Measurements from ENCODE around the gene C5orf47.

C5orf47 gene

GRCh38 chr5:173953528-173954090 is 35.4 kb upstream of the C5orf47 start:
- H3K9me3 ChIP-seq (ENCODE audit: insufficient read depth, low read depth, low read length) = no peaks in the 10 kb centered on the region
- no peak overlapping the region for H3K9ac ChIP-seq (ENCODE audit: low read length)
- H3K4me2 ChIP-seq (ENCODE audit: low read length) = no peak overlapping the region
- no peak overlapping the region for H3K4ac ChIP-seq (ENCODE audit: low read depth, low read length)
- no peak overlapping the region for H4K12ac ChIP-seq (ENCODE audit: low read depth, low read length)
- DNase-seq = no peak
- H3K14ac ChIP-seq (ENCODE audit: low read length) = no peak overlapping the region
- H3K36me3 ChIP-seq (ENCODE audit: control insufficient read depth in 1 of 2, insufficient read depth in 2 of 2, low read length in 2 of 2) = peaks cover 9 to 28% of the 10 kb centered on the region in 2 experiments
- no peaks in the 10 kb centered on the region for H3K79me2 ChIP-seq (ENCODE audit: control insufficient read depth, insufficient read depth, low read length, poor library complexity)
- no peak overlapping the region for H2BK12ac ChIP-seq (ENCODE audit: low read length)
- H4K8ac ChIP-seq (ENCODE audit: low read depth, low read length) = no peak overlapping the region
- no peaks in the 10 kb centered on the region for H3K4me1 ChIP-seq (ENCODE audit: control insufficient read depth in 1 of 2, insufficient read depth in 2 of 2, low read length in 2 of 2)
- H2BK120ac ChIP-seq (ENCODE audit: insufficient read depth, low read length, poor library complexity) = no peak overlapping the region
- H3K4me3 ChIP-seq (ENCODE audit: low read depth, low read length) = no peak overlapping the region
- no peak overlapping the region for H2AFZ ChIP-seq (ENCODE audit: insufficient read depth, low read length, poor library complexity)
- no peak overlapping the region for H3K27ac ChIP-seq (ENCODE audit: low read depth, low read length)
- WGBS (ENCODE audit: extremely low coverage, insufficient coverage, insufficient read length) = 100% methylated on average over 1 of the region's 5 CpGs
- no peaks in the 10 kb centered on the region for H3K79me1 ChIP-seq (ENCODE audit: low read length)
- no peak overlapping the region for H3K18ac ChIP-seq (ENCODE audit: low read length)
- no peak overlapping the region for H3K23ac ChIP-seq (ENCODE audit: low read length)
- H3K27me3 ChIP-seq (ENCODE audit: insufficient read depth, low read length) = no peaks in the 10 kb centered on the region
- no peak overlapping the region for H2AK5ac ChIP-seq (ENCODE audit: low read length)
- no peak overlapping the region for H2BK5ac ChIP-seq (ENCODE audit: low read depth, low read length, poor library complexity)
- H4K91ac ChIP-seq (ENCODE audit: low read depth, low read length) = no peak overlapping the region

- no peak overlapping the region for H3K14ac ChIP-seq (ENCODE audit: low read length)
- H3K4ac ChIP-seq (ENCODE audit: low read depth, low read length) = no peak overlapping the region
- H3K79me1 ChIP-seq (ENCODE audit: low read length) = no peaks in the 10 kb centered on the region
- H2BK12ac ChIP-seq (ENCODE audit: low read length) = no peak overlapping the region
- H2AFZ ChIP-seq (ENCODE audit: insufficient read depth, low read length, poor library complexity) = no peak overlapping the region
- H3K4me1 ChIP-seq (ENCODE audit: control insufficient read depth in 1 of 2, insufficient read depth in 2 of 2, low read length in 2 of 2) = no peaks in the 10 kb centered on the region
- no peak overlapping the region for H4K8ac ChIP-seq (ENCODE audit: low read depth, low read length)
- H3K23ac ChIP-seq (ENCODE audit: low read length) = no peak overlapping the region
- no peak overlapping the region for H2BK120ac ChIP-seq (ENCODE audit: insufficient read depth, low read length, poor library complexity)
- no peak overlapping the region for H4K12ac ChIP-seq (ENCODE audit: low read depth, low read length)
- no peak overlapping the region for H3K18ac ChIP-seq (ENCODE audit: low read length)
- no peak overlapping the region for H3K4me2 ChIP-seq (ENCODE audit: low read length)
- H2AK5ac ChIP-seq (ENCODE audit: low read length) = no peak overlapping the region
- no peaks in the 10 kb centered on the region for H3K79me2 ChIP-seq (ENCODE audit: control insufficient read depth, insufficient read depth, low read length, poor library complexity)
- WGBS (ENCODE audit: extremely low coverage, insufficient coverage, insufficient read length) = no CpG with 5 or more reads among the region's 6 CpGs
- H3K27me3 ChIP-seq (ENCODE audit: insufficient read depth, low read length) = no peaks in the 10 kb centered on the region
- peaks cover 9 to 28% of the 10 kb centered on the region in 2 experiments for H3K36me3 ChIP-seq (ENCODE audit: control insufficient read depth in 1 of 2, insufficient read depth in 2 of 2, low read length in 2 of 2)
- no peaks in the 10 kb centered on the region for H3K9me3 ChIP-seq (ENCODE audit: insufficient read depth, low read depth, low read length)
- peak; percentile 5 to 14 for DNase-seq
- no peak overlapping the region for H2BK5ac ChIP-seq (ENCODE audit: low read depth, low read length, poor library complexity)
- no peak overlapping the region for H3K27ac ChIP-seq (ENCODE audit: low read depth, low read length)
- H3K9ac ChIP-seq (ENCODE audit: low read length) = no peak overlapping the region
- H3K4me3 ChIP-seq (ENCODE audit: low read depth, low read length) = no peak overlapping the region
- H4K91ac ChIP-seq (ENCODE audit: low read depth, low read length) = no peak overlapping the region
These were observed 34.1 kb upstream of the C5orf47 start for GRCh38 chr5:173954671-173955521.

- H3K79me2 ChIP-seq (ENCODE audit: control insufficient read depth, insufficient read depth, low read length, poor library complexity) = no peaks in the 10 kb centered on the region
- no peaks in the 10 kb centered on the region for H3K79me1 ChIP-seq (ENCODE audit: low read length)
- no peaks in the 10 kb centered on the region for H3K9me3 ChIP-seq (ENCODE audit: insufficient read depth, low read depth, low read length)
- H3K27me3 ChIP-seq (ENCODE audit: insufficient read depth, low read length) = no peaks in the 10 kb centered on the region
- H3K23ac ChIP-seq (ENCODE audit: low read length) = no peak overlapping the region
- no peak overlapping the region for H2AK5ac ChIP-seq (ENCODE audit: low read length)
- H2BK12ac ChIP-seq (ENCODE audit: low read length) = no peak overlapping the region
- H2BK120ac ChIP-seq (ENCODE audit: insufficient read depth, low read length, poor library complexity) = no peak overlapping the region
- H3K4me3 ChIP-seq (ENCODE audit: low read depth, low read length) = no peak overlapping the region
- H3K27ac ChIP-seq (ENCODE audit: low read depth, low read length) = no peak overlapping the region
- H4K12ac ChIP-seq (ENCODE audit: low read depth, low read length) = no peak overlapping the region
- H3K14ac ChIP-seq (ENCODE audit: low read length) = no peak overlapping the region
- no peak for DNase-seq
- H3K4me2 ChIP-seq (ENCODE audit: low read length) = no peak overlapping the region
- no peak overlapping the region for H3K9ac ChIP-seq (ENCODE audit: low read length)
- no peak overlapping the region for H4K91ac ChIP-seq (ENCODE audit: low read depth, low read length)
- no CpG with 5 or more reads among the region's 2 CpGs for WGBS (ENCODE audit: extremely low coverage, insufficient coverage, insufficient read length)
- no peak overlapping the region for H3K4ac ChIP-seq (ENCODE audit: low read depth, low read length)
- H3K36me3 ChIP-seq (ENCODE audit: control insufficient read depth in 1 of 2, insufficient read depth in 2 of 2, low read length in 2 of 2) = peaks cover under 1 to 6% of the 10 kb centered on the region in 2 experiments
- H3K18ac ChIP-seq (ENCODE audit: low read length) = no peak overlapping the region
- H3K4me1 ChIP-seq (ENCODE audit: control insufficient read depth in 1 of 2, insufficient read depth in 2 of 2, low read length in 2 of 2) = peaks cover 0 to 4% of the 10 kb centered on the region in 2 experiments
- no peak overlapping the region for H2BK5ac ChIP-seq (ENCODE audit: low read depth, low read length, poor library complexity)
- H4K8ac ChIP-seq (ENCODE audit: low read depth, low read length) = no peak overlapping the region
- no peak overlapping the region for H2AFZ ChIP-seq (ENCODE audit: insufficient read depth, low read length, poor library complexity)
These were observed 28.0 kb upstream of the C5orf47 start for GRCh38 chr5:173960986-173961385.

- H3K27ac ChIP-seq (ENCODE audit: low read depth, low read length) = no peak overlapping the region
- no peak overlapping the region for H4K91ac ChIP-seq (ENCODE audit: low read depth, low read length)
- peaks cover 0 to 4% of the 10 kb centered on the region in 2 experiments for H3K4me1 ChIP-seq (ENCODE audit: control insufficient read depth in 1 of 2, insufficient read depth in 2 of 2, low read length in 2 of 2)
- no CpG with 5 or more reads among the region's 1 CpG for WGBS (ENCODE audit: extremely low coverage, insufficient coverage, insufficient read length)
- H3K79me1 ChIP-seq (ENCODE audit: low read length) = no peaks in the 10 kb centered on the region
- H3K4me2 ChIP-seq (ENCODE audit: low read length) = no peak overlapping the region
- no peaks in the 10 kb centered on the region for H3K79me2 ChIP-seq (ENCODE audit: control insufficient read depth, insufficient read depth, low read length, poor library complexity)
- no peak overlapping the region for H3K4me3 ChIP-seq (ENCODE audit: low read depth, low read length)
- no peak overlapping the region for H2BK120ac ChIP-seq (ENCODE audit: insufficient read depth, low read length, poor library complexity)
- H3K36me3 ChIP-seq (ENCODE audit: control insufficient read depth in 1 of 2, insufficient read depth in 2 of 2, low read length in 2 of 2) = peaks cover 0 to 5% of the 10 kb centered on the region in 2 experiments
- DNase-seq = no peak
- no peak overlapping the region for H4K8ac ChIP-seq (ENCODE audit: low read depth, low read length)
- H3K9ac ChIP-seq (ENCODE audit: low read length) = no peak overlapping the region
- no peak overlapping the region for H2AFZ ChIP-seq (ENCODE audit: insufficient read depth, low read length, poor library complexity)
- H3K9me3 ChIP-seq (ENCODE audit: insufficient read depth, low read depth, low read length) = no peaks in the 10 kb centered on the region
- H2BK12ac ChIP-seq (ENCODE audit: low read length) = no peak overlapping the region
- H2AK5ac ChIP-seq (ENCODE audit: low read length) = no peak overlapping the region
- H3K23ac ChIP-seq (ENCODE audit: low read length) = no peak overlapping the region
- H4K12ac ChIP-seq (ENCODE audit: low read depth, low read length) = no peak overlapping the region
- H3K18ac ChIP-seq (ENCODE audit: low read length) = no peak overlapping the region
- no peaks in the 10 kb centered on the region for H3K27me3 ChIP-seq (ENCODE audit: insufficient read depth, low read length)
- no peak overlapping the region for H3K4ac ChIP-seq (ENCODE audit: low read depth, low read length)
- no peak overlapping the region for H3K14ac ChIP-seq (ENCODE audit: low read length)
- no peak overlapping the region for H2BK5ac ChIP-seq (ENCODE audit: low read depth, low read length, poor library complexity)
These were observed 27.6 kb upstream of the C5orf47 start for GRCh38 chr5:173961418-173961817.

All from trophoblast cell (in vitro differentiated cells and primary cell).